PFSK-1 (cell line): Measurements from ENCODE around the gene OR2AE1.

Experiments
- FOXP2 ChIP-seq: optimal IDR thresholded peaks from 2 replicates; pipeline ENCODE3; 2011; ENCODE audit warnings: borderline replicate concordance, control low read depth, inconsistent platforms; ENCODE audit not compliant: insufficient read depth; ENCODE audit errors: extremely low read length, extremely low read depth
- POLR2AphosphoS5 ChIP-seq: IDR thresholded peaks from 2 replicates; pipeline ENCODE4 v1.6.1; 2012; ENCODE audit warnings: low read depth, mild to moderate bottlenecking, control low read depth, low read length, moderate library complexity
- REST ChIP-seq, 2 experiments: IDR thresholded peaks; 2 replicates each; pipeline versions ENCODE4 v1.6.1 to v1.8.0; 2011 to 2012; ENCODE audit warnings: low read depth in 2 of 2, low read length in 2 of 2, control low read depth in 1 of 2, inconsistent platforms in 1 of 2, mild to moderate bottlenecking in 1 of 2, moderate library complexity in 1 of 2; ENCODE audit not compliant: insufficient read depth in 1 of 2
- SIN3A ChIP-seq: IDR thresholded peaks from 2 replicates; pipeline ENCODE4 v1.6.1; 2012; ENCODE audit warnings: mild to moderate bottlenecking, low read length, moderate library complexity, borderline replicate concordance; ENCODE audit not compliant: insufficient read depth
- TAF1 ChIP-seq: IDR thresholded peaks from 2 replicates; pipeline ENCODE4 v1.6.1; 2012; ENCODE audit warnings: low read length, control low read depth, borderline replicate concordance; ENCODE audit not compliant: insufficient read depth

Gene OR2AE1

GRCh38 chr7:99827040-99827778 lies 49.6 kb downstream of the OR2AE1 start:
- TF ChIP-seq SIN3A (no peak), FOXP2 (no peak), REST (IDR thresholded peaks at IDR 0.05; ENCODE audit: insufficient read depth in 1 of 2, low read depth in 2 of 2, low read length in 2 of 2) (no peak), TAF1 (no peak), POLR2AphosphoS5 (no peak)
